DMS79 treated with DMSO at 0.1 percent for 48 hours (cell line): ENCODE measurements around the gene RPLP2.

Experiments
- DNase-seq: peaks from one replicate; lab custom pipeline; 2025; lab: John Stamatoyannopoulos, UW

The RPLP2 gene

DNA sequence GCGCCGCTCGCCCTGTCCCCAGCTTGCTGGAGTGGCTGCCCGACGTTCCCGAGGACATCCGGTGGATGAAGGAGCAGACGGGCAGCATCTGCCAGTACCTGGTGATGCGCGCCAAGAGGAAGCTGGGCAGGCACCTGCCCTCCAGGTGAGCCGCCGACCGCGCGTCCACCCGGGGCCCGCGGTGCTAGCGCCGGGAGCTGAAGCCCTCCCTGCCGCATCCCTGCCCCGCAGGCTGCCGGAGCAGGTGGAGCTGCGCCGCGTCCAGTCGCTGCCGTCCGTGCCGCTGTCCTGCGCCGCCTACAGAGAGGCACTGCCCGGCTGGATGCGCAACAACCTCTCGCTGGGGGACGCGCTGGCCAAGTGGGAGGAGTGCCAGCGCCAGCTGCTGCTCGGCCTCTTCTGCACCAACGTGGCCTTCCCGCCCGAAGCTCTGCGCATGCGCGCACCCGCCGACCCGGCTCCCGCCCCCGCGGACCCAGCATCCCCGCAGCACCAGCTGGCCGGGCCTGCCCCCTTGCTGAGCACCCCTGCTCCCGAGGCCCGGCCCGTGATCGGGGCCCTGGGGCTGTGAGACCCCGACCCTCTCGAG lies 14.6 kb downstream of the RPLP2 start:
- peak; percentile 46 for DNase-seq

DNA sequence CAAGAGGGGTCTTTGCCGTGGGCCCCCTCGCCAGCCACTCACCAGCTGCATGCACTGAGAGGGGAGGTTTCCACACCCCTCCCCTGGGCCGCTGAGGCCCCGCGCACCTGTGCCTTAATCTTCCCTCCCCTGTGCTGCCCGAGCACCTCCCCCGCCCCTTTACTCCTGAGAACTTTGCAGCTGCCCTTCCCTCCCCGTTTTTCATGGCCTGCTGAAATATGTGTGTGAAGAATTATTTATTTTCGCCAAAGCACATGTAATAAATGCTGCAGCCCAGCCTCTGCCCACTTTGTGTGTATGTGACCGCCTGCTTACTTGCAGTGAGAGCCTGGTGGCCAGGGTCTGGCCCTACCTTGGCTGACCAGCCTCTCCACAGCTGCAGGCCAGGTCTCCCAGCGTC lies 15.2 kb downstream of the RPLP2 start:
- peak; percentile 33 for DNase-seq

DNA sequence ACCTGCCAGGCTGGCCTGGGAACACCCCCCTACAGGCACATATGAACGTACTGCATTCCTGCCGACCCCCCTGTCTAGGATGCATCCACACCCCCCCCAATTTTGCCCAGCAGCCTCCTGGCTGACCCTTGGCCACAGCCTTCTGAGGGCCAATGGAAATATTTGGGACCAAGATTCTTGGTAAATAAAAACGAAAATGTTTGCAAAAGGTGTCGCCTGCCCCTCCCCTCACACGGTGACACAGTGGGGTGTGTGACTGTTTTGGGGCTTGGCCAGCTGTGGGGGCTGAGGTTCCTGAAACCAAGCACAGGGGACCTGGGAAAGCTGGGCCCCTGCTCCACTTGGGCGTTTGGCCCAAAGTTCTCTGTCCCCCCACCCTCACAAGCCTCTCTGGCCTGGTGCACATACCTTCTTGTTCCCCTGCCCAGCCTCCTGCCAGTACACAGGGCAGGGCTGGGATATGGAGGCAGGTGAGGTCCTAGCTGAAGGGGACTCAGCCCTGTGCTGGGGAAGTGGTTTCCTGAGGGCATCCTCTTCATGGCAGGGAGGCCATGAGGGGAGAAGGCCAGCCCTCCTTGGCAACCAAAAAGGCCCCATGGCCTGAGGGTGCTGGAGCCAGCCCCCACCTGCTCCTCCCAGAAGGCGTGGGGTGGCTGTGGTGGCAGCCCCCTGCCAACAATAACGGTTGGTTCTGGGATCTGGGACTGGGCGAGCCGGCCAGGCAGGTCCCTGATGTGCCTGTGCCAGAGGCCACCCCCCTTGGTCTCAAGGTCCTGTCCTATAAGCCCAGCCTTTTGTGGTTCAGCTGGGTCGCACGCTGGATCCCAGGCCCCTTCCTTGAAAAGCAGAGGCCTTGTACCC lies 15.8 kb downstream of the RPLP2 start:
- no peak for DNase-seq

DNA sequence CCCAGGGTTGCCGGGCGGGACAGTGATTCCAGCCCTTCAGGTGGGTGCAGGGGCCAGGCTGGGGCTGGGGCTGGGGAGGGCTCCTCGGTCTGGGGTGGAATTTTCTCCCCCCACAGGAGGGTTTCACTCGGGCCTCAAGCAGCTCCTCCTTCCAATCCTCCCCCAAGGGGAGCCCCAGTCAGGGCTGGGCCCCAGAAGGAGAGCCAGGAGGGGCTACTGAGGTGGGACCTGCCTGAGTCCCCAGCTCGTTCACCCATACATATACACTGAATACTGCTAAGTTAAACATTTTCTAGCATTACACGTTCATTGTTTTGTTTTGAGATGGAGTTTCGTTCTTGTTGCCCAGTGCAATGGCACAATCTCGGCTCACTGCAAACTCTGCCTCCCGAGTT lies 16.5 kb downstream of the RPLP2 start:
- no peak for DNase-seq

DNA sequence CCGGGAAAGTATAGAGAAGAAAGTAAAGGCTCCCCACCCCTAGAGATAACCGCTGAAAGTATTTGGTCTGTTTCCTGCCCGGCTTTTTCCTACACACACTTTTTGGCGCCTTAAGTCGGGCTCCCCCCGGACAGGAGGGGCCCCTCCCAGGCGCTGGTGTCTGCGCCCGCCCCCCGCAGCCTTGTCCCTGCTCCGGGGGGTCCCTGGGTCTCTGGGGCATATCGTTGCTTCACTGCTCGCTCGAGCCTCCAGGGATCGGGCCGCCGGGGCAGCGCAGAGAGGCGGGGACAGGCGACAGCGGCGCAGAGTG lies 17.0 kb downstream of the RPLP2 start:
- DNase-seq: no peak

DNA sequence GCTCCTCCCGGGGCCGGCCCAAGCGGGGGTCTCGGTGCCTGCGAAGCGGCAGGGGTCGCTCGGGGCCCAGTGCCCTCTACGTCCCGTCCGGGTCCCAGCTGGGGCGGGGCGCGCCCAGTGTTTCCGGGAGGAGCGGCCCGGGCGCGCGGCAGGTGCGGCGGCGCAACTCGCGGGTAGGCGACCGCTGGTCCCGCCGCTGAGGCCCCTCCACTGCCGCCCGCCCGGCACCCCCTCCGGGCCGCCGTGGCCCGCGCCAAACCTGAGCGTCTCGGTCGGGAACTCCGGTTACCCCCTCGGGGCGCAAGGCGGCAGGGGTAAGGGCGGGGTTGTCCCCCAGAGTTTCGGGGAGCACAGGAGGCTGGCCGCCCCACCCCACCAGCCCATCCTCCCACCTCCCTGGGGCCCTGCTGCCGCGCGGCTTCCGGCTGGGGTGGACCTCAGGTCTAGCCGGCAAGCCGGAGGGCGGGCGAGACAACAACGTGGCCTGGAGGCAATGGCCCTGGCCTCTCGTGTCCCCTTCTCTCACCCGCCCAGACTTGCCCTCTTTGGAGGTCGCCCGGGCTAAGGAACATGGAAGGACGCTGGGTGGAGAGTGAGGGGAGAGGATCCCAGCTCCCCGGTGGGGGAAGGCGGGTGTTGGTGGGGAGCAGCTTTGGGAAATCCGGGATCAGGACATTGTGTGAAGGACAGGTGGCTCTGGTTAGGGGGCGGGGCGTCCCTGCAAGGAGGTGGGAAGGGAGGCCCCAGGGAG lies 17.6 kb downstream of the RPLP2 start:
- no peak for DNase-seq

DNA sequence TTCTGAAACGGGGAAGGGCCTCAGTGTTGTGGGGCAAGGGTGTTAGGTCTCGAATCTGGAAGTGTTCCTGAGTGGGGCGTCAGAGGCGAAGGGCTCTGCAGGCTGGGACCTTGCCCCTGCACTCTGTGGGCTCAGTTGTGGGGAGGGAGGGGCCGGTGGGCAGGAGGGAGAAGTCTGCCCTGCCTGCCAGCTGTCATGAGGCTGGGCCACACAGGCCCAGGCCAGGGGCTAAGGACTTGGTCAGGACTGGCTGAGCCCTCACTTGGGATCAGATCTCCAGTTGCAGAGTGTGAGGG lies 18.1 kb downstream of the RPLP2 start, which contains the start of gene CRACR2B:
TSS of gene CRACR2B (plus strand) at position 23 of the 296 bp plus-strand sequence. CDS start 689 bp downstream, outside the sequence.
- DNase-seq: no peak

DNA sequence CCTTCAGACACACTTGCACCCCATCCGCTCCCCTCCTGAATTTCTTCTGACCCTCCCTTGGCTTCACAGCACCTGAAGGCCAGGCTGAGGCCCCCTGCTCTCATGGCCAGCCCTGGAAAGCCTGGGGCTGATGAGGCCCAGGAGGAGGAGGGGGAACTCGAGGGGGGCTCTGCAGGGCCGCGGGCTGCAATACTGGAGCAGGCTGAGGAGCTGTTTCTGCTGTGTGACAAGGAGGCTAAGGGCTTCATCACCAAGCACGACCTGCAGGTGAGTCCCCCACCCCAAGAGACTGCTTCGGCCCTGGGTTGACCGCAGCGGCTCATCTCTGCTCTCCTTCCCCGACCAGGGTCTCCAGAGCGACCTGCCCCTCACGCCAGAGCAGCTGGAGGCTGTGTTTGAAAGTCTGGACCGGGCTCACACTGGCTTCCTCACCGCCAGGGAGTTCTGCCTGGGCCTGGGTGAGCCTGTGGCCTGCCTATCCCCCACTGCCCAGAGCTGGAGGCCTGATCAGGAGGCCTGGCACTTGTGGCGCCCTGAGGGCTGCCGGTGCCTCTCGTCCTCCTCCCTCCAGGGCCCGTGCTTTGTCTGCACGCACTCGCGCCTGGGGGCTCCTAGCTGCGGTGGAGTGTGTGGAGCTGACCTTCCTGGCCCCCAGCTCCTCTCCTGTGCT lies 18.9 kb downstream of the RPLP2 start:
- DNase-seq: no peak

DNA sequence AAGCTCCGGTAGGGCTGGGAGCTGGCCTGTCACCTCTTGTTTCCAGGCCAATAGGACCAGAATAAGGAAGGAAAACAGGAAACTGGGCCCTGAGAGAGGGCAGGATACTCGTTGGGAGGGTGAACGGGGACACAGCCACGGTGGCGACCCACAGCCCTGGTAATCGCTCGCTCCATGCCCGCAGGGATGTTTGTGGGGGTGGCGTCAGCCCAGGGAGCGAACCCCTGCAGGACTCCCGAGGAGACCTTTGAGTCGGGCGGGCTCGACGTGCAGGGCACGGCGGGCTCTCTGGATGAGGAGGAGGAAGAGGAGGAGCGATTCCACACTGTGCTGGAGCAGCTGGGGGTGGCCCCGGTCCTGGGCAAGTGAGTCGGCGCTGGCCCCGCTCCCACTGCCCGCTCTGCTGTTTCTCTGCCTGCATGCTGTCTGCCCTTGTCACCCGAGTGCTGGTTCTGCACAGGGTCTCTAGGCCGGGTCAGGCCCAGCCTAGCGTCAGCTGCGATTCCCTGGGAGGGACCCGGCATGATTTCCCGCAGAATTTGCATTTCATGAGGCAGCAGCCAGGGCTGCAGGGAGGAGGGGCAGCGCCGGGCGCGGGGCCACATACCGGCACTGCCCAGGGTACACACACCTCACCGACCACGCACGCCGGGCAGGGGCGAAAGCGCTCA lies 19.5 kb downstream of the RPLP2 start:
- no peak for DNase-seq

DNA sequence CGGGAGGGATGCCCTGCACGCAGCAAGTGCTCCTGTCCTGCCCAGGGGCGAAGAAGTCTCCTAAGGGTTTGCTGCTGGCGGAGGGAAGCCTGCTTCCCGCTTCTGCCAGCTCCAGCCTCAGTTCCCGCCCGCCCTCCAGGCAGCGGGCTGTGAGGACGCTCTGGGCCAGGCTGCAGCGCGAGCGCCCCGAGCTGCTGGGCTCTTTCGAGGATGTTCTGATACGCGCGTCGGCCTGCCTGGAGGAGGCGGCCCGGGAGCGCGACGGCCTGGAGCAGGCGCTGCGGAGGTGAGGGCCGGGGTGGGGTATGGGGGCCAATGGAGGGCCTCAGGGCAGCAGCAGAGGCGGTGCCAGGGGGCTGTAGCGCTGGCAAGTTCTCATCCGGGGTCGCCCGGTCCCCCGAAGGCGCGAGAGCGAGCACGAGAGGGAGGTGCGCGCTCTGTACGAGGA lies 20.1 kb downstream of the RPLP2 start:
- no peak for DNase-seq

DNA sequence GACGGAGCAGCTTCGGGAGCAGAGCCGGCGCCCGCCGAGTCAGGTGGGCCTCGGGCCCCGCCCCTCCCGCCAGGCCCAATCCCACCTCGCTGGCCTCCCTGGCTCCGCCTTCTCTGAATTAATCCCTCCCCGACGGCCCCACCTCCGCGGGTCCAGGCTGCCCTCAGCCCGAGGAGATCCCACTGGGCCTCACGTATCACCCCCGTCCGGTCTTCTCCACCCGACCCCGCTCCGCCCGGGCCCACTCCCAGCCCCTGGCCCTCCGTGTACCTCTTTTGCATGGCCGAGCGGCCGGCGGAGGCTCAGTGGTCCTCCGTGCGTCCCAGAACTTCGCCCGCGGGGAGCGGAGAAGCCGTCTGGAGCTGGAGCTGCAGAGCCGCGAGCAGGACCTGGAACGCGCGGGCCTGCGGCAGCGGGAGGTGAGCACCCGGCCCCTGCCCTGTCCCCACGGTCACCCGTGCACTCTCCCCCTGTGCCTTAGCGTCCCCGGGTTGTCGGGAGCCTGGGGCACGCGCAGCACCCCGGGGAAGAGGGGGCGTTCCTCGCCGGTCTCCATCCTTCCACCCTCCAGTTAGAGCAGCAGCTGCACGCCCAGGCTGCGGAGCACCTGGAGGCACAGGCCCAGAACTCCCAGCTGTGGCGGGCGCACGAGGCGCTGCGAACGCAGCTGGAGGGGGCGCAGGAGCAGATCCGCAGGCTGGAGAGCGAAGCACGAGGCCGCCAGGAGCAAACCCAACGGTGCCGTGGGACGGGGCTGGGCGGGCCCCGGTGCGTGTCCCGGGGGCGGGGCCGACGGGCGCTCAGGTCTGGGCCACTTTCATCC lies 20.7 kb downstream of the RPLP2 start:
- peak; percentile 40 for DNase-seq

DNA sequence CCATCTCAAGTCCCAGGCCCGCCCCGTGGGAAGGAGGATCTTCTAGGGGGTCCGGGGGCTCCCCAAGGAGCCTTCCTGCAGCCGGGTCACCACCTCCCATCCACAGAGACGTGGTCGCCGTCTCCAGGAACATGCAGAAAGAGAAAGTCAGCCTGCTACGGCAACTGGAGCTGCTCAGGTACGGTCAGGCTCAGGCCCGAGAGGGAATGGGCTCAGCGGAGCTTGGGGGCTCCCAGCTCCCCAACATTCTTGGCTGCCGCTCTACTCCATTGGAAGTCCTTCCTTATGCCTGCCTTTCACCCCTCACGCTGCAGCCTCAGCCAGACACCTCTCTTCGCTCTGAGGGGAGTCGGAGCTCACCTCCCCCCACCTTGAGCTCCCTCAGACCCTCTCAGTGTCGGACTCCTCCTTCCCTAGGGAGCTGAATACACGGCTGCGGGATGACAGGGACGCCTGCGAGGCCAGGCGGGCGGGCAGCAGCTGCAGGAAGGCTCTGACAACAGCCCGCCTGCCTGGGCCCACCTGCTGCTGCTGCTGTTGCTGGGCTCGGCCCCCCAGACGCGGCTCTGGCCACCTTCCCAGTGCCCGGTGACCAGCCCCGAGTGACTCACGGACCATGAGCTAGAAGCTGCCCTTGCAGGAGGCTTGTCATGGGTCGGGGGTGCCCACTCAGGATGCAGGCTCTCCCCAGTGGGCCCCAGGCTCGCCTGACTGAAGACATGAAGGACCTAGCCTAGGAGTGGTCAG lies 21.5 kb downstream of the RPLP2 start:
- no peak for DNase-seq

DNA sequence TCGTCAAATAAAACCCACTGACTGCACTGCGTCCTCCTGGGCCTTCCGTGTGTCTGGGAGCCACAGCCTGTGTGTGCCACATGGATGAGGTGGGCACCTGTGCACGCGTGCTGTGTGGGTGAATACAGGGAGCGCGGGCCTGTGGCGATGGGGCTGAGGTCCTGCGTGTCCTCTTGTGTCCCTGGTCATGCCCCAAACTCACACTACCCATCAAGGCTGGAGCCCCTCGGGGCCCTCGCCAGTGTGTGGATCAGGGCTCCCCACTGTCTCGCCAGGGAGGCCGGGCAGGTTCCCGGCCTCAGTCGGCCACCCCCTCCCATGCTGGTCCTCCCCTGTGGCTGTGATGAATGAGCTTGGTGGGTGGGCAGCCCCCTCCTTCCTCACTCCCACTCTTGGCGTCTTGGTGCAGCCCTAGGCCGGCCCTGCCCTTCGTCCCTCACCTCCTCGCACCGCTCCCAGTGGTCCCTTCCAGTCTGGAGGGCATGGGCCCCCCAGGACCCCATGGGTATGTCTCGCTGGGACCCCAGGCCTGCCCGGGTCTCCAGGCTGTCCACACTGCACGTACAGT lies 22.3 kb downstream of the RPLP2 start:
- DNase-seq: no peak

DNA sequence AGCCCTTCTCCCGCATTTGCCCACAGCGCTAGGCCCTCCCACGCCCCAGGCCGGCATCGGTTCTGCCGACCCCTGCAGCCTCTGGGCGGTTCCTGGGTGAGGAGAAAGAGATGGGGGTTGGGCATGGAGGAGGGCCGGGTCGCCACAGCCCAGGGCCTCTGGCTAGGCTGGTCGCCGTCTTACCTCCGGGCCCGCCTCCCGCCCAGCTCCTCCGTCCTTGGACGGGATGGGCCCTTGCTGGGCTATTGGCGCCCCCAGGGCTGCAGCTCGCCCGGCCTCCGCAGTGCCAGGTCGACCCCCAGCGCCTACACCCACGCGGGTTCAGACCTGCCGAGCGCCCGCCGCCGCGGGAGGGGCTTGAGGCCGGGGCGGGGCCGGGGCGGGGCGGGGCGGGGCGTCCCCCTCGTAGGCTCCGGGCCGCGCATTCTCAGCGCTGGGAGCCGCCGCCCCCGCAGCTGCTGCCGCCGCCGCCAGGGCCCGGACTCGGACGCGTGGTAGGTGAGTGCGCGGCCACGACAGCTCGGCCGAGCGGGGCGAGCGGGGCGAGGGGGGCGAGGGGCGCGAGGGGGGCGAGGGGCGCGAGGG lies 22.9 kb downstream of the RPLP2 start, which contains the start of gene CD151:
TSS of gene CD151 (plus strand) at position 424 of the 585 bp plus-strand sequence. CDS start 3,118 bp downstream, outside the sequence.
- DNase-seq: no peak

DNA sequence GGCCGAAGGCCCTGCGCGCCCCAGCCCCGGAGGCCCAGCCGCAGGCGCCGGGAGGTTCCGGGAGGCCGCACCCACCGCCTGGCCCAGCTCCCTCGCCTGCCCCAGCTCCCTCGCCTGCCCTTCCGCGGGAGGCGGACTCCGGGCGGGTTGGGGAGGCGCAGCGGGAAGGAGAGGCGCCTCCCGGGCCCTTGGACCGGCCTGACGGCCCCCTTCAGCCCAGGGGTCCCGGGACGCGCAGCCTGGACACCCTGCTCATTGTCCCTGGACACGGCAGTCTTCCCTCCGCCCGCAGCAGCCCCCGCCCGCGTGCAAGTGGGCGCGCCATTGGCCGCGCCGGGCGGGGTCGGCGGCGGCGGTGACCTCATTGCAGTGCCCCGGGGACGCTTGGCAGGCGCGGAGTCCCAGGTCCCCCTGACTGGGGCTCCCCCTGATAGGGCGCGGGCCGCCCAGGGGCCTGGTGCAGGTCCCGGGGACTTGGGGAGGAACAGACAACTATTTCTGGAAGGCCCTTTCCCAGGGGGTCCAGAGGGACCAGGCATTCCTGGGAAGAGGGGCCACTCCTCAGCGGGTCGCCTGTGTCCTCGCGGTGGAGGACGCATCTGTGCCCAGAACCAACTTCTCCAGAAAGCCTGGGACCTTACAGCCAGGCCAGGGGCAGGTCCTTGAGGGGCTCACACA lies 23.5 kb downstream of the RPLP2 start:
- DNase-seq: no peak

DNA sequence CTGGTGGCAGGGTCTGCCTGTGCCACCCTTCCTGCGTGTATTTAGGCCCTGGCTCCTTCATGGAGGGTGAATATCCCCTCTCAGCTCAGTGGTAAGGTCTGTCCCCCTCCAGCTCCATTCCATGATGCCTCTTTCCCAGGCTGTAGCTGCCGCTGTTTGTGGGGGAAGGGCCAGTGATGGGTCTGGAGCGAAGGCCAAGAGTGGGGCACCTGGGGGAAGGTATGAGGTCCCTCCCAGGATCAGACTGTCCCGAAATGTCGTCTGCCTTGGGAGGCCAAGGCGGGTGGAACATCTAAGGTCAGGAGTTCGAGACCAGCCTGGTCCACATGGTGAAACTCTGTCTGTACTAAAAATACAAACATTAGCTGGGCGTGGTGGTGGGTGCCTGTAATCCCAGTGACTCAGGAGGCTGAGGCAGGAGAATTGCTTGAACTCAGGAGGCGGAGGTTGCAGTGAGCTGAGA lies 24.1 kb downstream of the RPLP2 start:
- DNase-seq: no peak

DNA sequence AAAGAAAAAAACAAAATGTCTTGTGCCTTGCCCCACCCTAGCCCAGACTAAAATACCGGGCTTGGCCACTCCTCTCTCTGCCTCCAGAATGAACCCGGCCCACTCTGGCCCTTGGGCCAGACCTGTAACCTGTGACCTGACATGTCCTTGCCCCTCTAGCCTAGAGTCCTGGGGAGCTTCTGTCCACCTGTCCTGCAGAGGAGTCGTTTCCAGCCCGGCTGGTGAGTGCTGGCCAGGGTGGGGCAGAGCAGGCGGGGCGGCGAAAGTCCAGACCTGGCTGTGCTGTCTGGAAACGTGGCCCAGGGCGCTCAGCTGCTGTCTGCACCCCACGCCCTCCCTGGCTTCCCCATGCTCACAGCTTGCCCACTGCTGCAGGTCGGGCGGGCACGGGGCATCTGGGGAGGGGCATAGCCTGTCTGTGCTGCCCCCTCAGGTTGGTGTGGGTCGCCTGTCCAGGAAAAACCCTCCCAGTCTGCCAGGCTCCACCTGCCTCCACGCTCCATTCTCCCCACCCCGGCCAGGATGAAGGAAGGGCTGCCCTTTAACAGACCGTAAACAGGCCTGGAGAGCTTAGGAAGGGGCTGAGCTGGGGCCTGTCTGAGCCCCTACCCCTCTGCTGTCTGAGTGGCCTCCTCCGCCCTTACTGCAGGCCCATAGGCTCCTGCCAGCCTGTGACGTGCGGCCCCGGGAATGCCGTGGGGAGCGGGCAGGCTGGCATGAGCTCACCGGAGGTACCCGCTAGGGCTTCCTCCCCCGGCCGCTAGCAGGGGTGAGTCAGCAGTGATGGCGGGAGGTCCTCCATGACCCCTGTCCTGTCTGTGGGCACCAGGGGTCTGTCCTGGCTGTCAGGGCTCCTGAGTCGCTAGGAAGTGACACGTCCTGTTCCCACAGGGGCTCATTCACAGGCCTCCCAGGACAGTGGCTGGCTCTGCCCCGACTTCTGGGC lies 24.9 kb downstream of the RPLP2 start:
- DNase-seq: no peak

DNA sequence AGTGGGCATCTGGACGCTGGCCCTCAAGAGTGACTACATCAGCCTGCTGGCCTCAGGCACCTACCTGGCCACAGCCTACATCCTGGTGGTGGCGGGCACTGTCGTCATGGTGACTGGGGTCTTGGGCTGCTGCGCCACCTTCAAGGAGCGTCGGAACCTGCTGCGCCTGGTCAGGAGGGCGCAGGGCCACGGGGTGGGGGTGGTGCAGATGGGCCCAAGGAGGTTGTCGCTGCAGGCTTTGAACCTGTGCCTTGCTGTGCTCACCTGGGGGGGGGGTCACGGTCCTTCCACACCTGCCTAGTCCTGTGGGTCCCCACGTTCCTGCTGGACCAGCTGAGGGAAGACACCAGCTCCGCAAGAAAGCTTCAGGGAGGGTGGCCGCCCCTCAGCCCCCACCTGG lies 26.5 kb downstream of the RPLP2 start:
- no peak for DNase-seq
